ENCODE measurements around the gene PATJ. TPM values are rescaled to one million over a fixed set of nuclear protein-coding genes. Genes with fewer than 3 reads are reported as not detected.

Gene PATJ
- total and polyA plus RNA-seq, 2 donors (not counting 1 experiment from before 2014, with no cell fraction given), result 8.0 to 45.3 TPM

GRCh38 chr1:62109124-62109523 lies 366.8 kb downstream of the PATJ start:
- DNase-seq, result no peak
- H2AFZ ChIP-seq (ENCODE audit: insufficient read depth, low read depth, low read length, poor library complexity, severe bottlenecking), result no peak overlapping the region
- no peaks in the 10 kb centered on the region for H3K79me2 ChIP-seq (ENCODE audit: control insufficient read depth, insufficient read depth, low read length)
- Mint-ChIP-seq H3K27me3 (no peaks in the 10 kb centered on the region), H3K9me3 (ENCODE audit: insufficient read depth) (no peaks in the 10 kb centered on the region), H3K4me3 (no peak overlapping the region), H3K27ac (no peak overlapping the region), H3K4me1 (no peaks in the 10 kb centered on the region)
- no peaks in the 10 kb centered on the region for H3K4me1 ChIP-seq (ENCODE audit: control insufficient read depth in 2 of 2, insufficient read depth in 2 of 2, low read length in 2 of 2)
- H3K4me2 ChIP-seq (replicated peaks; ENCODE audit: low read depth, low read length, poor library complexity, severe bottlenecking), result no peak overlapping the region
- H3K9me3 ChIP-seq (ENCODE audit: control extremely low read depth in 1 of 3, control insufficient read depth in 2 of 3, insufficient read depth in 1 of 3, low read length in 2 of 3), result no peaks in the 10 kb centered on the region
- no peak overlapping the region for H3K27ac ChIP-seq (ENCODE audit: low read length in 2 of 2)
- TF ChIP-seq CTCF (IDR thresholded peaks at IDR 0.05) (no peak), EZH2 (IDR thresholded peaks at IDR 0.05; ENCODE audit: borderline replicate concordance, insufficient read depth, low read depth, low read length, poor library complexity, severe bottlenecking) (no peak)
- CTCF ChIA-PET, result interaction anchor here (0.6 kb wide), 1 partner anchor 257 kb away, joined by 7 read pairs; no protein-coding TSS in a partner anchor
- POLR2A ChIA-PET, result no interaction called here
- ATAC-seq (ENCODE audit: low read depth), result no peak
- H3K9ac ChIP-seq (ENCODE audit: low read length), result no peak overlapping the region
- H3K4me3 ChIP-seq (ENCODE audit: control extremely low read depth in 1 of 5, extremely low read depth in 1 of 5, insufficient read depth in 1 of 5, low read depth in 2 of 5, low read length in 4 of 5), result no peak overlapping the region
- H3K27me3 ChIP-seq (replicated peaks in 1 of 4; ENCODE audit: control extremely low read depth in 1 of 4, control insufficient read depth in 3 of 4, insufficient read depth in 4 of 4, low read length in 3 of 4), result no peaks in the 10 kb centered on the region
- no peaks in the 10 kb centered on the region for H3K36me3 ChIP-seq (replicated peaks in 1 of 2; ENCODE audit: control extremely low read depth in 1 of 2, control insufficient read depth in 1 of 2, extremely low read depth in 1 of 2, insufficient read depth in 2 of 2, low read length in 1 of 2)
- H4K20me1 ChIP-seq (ENCODE audit: control insufficient read depth, insufficient read depth, low read length, poor library complexity, severe bottlenecking), result no peaks in the 10 kb centered on the region
- WGBS (ENCODE audit: insufficient coverage), result 87% methylated on average over 3 of the region's 5 CpGs
- intact Hi-C loops (cut with micrococcal nuclease), result no loop called here

- POLR2A ChIA-PET, result no interaction called here
These were observed 368.0 kb downstream of the PATJ start for GRCh38 chr1:62110198-62110817.

More at GRCh38 chr1:62110198-62110817, 368.0 kb downstream of the PATJ start:
- H3K27me3 Mint-ChIP-seq, result no peaks in the 10 kb centered on the region
- Histone ChIP-seq H3K79me2 (ENCODE audit: control insufficient read depth, insufficient read depth, low read length) (no peaks in the 10 kb centered on the region), H3K9me3 (ENCODE audit: control extremely low read depth in 1 of 3, control insufficient read depth in 2 of 3, insufficient read depth in 1 of 3, low read length in 2 of 3) (no peaks in the 10 kb centered on the region), H3K36me3 (replicated peaks in 1 of 2; ENCODE audit: control extremely low read depth in 1 of 2, control insufficient read depth in 1 of 2, extremely low read depth in 1 of 2, insufficient read depth in 2 of 2, low read length in 1 of 2) (no peaks in the 10 kb centered on the region), H3K27ac (ENCODE audit: low read length in 2 of 2) (no peak overlapping the region), H3K27me3 (replicated peaks in 1 of 4; ENCODE audit: control extremely low read depth in 1 of 4, control insufficient read depth in 3 of 4, insufficient read depth in 4 of 4, low read length in 3 of 4) (no peaks in the 10 kb centered on the region), H3K4me1 (ENCODE audit: control insufficient read depth in 2 of 2, insufficient read depth in 2 of 2, low read length in 2 of 2) (no peaks in the 10 kb centered on the region), H2AFZ (ENCODE audit: insufficient read depth, low read depth, low read length, poor library complexity, severe bottlenecking) (no peak overlapping the region), H3K4me2 (replicated peaks; ENCODE audit: low read depth, low read length, poor library complexity, severe bottlenecking) (no peak overlapping the region), H3K9ac (ENCODE audit: low read length) (no peak overlapping the region), H3K4me3 (ENCODE audit: control extremely low read depth in 1 of 5, extremely low read depth in 1 of 5, insufficient read depth in 1 of 5, low read depth in 2 of 5, low read length in 4 of 5) (no peak overlapping the region), H4K20me1 (ENCODE audit: control insufficient read depth, insufficient read depth, low read length, poor library complexity, severe bottlenecking) (no peaks in the 10 kb centered on the region)
- DNase-seq (no peak), ATAC-seq (ENCODE audit: low read depth) (no peak)
- H3K4me3 Mint-ChIP-seq, result no peak overlapping the region
- no peaks in the 10 kb centered on the region for H3K4me1 Mint-ChIP-seq
- 95% methylated on average over 7 of the region's 11 CpGs for WGBS (ENCODE audit: insufficient coverage)
- H3K27ac Mint-ChIP-seq, result no peak overlapping the region
- no peak for TF ChIP-seq CTCF (IDR thresholded peaks at IDR 0.05)
- TF ChIP-seq EZH2 (IDR thresholded peaks at IDR 0.05; ENCODE audit: borderline replicate concordance, insufficient read depth, low read depth, low read length, poor library complexity, severe bottlenecking), result no peak
- no peaks in the 10 kb centered on the region for H3K9me3 Mint-ChIP-seq (ENCODE audit: insufficient read depth)
- CTCF ChIA-PET, result no interaction called here
- intact Hi-C loops (cut with micrococcal nuclease), result no loop called here
